Calu3 (cell line): ENCODE data around the gene KLHDC9. TPM values are rescaled to one million over a fixed set of nuclear protein-coding genes. Genes with fewer than 3 reads are reported as not detected.

Source experiments
- BruUV-seq: library from RNA; stranded (reverse); fragments of 400-500 nt; replicated peaks from 2 replicates; lab custom pipeline; 2021; lab: Mats Ljungman, UMichigan
- CTCF ChIA-PET: fragments of 300-600 bp; sonication (Branson Sonifier 250); formaldehyde crosslinking; loops from one replicate; lab custom pipeline; 2022; ENCODE audit warnings: antibody characterized with exemption; lab: Charles Lee
- DNase-seq: peaks from one replicate; pipeline ENCODE4 v3.0.0; 2022
- H3K27ac Mint-ChIP-seq: one replicate; pipeline ENCODE4 v1.8.0; 2022; ENCODE audit warnings: mixed read lengths; ENCODE audit not compliant: unreplicated experiment
- H3K27me3 Mint-ChIP-seq: one replicate; pipeline ENCODE4 v1.8.0; 2022; ENCODE audit warnings: mixed read lengths; ENCODE audit not compliant: unreplicated experiment
- H3K36me3 Mint-ChIP-seq: one replicate; pipeline ENCODE4 v1.8.0; 2022; ENCODE audit warnings: mild to moderate bottlenecking, moderate library complexity, mixed read lengths; ENCODE audit not compliant: insufficient read depth, unreplicated experiment
- H3K4me1 Mint-ChIP-seq: one replicate; pipeline ENCODE4 v1.8.0; 2022; ENCODE audit warnings: mild to moderate bottlenecking, low read depth, mixed read lengths; ENCODE audit not compliant: unreplicated experiment
- H3K4me3 Mint-ChIP-seq: one replicate; pipeline ENCODE4 v1.8.0; 2022; ENCODE audit warnings: mild to moderate bottlenecking, low read depth, moderate library complexity, mixed read lengths; ENCODE audit not compliant: unreplicated experiment
- H3K9me3 Mint-ChIP-seq: one replicate; pipeline ENCODE4 v1.8.0; 2022; ENCODE audit warnings: low read depth, mixed read lengths; ENCODE audit not compliant: unreplicated experiment
- intact Hi-C: fragments of 100-400 bp; cut with micrococcal nuclease; formaldehyde crosslinking; loops from one replicate; pipeline ENCODE4 v1.10.0; 2022; ENCODE audit not compliant: unreplicated experiment
- total RNA-seq: library from RNA; stranded (reverse); gene quantifications from 2 replicates; pipeline ENCODE4 v1.2.3, GENCODE V29; 2022
- TF ChIP-seq, protein P1 (sequence below): fragments of 200-600 bp; IDR thresholded peaks from one replicate; pipeline ENCODE4 v1.8.0; 2022; ENCODE audit warnings: antibody characterized with exemption; ENCODE audit not compliant: unreplicated experiment

The KLHDC9 gene
- total RNA-seq, 1 experiment from 2014 or later, result 5.3 TPM

DNA sequence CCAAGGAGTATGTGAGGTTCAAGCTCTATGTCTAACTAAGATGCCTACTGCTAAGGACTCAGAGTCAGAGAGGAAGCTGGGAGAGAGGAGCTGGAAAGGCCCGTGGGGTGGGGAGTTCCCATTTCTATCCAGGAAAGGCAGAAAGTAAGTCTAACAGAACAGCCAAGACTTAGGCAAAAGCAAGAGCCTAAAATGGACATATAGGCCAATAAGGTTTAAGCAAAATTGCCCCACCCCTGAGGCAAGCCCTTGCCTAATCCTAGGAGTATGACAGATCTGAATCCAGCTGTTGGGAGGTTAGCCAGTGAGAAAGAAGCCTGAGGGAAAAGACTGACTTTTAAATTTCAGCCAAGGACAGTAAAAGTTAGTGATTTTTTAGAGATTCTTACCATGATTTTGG, 1.6 kb upstream of the KLHDC9 start:
- intact Hi-C loops, result loop anchor here (2.0 to 5.0 kb wide), 3 partner anchors 14 to 104 kb away; no protein-coding TSS in a partner anchor
- H3K4me3 Mint-ChIP-seq, result no peak overlapping the region

DNA sequence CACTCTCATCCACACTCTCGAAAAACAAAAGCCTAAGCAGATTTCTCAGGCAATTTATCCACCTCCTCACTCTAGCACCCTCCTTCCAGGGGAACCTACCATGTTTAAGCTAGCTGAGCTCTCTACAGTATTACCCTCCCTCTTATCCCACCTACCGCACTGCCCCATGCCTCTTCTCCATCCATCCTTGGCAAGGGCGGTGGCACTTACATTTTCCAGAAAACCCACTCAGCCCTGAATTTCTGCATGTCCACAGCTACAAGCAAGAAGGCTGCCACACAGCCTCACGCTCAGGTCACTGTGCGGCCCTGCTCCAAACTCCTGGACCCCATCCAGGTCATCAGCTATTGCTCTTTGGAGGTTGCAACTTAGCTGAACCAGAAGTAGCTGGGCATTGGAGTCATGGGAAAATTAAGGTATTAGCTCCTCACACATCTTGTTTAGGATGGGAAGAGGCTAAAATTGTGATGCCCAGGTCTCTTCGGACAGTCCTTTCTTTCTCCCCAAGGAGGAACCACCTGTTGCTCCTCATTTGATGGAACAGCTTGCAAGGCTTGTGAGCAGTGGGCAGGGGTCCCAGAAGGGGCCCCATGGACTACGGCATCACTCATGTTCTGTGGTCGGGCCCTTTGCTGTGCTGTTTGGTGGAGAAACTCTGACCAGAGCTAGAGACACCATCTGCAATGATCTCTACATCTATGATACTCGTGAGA, 1.1 kb downstream of the KLHDC9 start:
- H3K27ac Mint-ChIP-seq, result peak overlapping the region; percentile 48
- intact Hi-C loops, result loop anchor here (5.0 kb wide), 1 partner anchor 37 kb away; no protein-coding TSS in a partner anchor
- peaks cover 32% of the 10 kb centered on the region for H3K36me3 Mint-ChIP-seq
- TF ChIP-seq, protein P1, sequence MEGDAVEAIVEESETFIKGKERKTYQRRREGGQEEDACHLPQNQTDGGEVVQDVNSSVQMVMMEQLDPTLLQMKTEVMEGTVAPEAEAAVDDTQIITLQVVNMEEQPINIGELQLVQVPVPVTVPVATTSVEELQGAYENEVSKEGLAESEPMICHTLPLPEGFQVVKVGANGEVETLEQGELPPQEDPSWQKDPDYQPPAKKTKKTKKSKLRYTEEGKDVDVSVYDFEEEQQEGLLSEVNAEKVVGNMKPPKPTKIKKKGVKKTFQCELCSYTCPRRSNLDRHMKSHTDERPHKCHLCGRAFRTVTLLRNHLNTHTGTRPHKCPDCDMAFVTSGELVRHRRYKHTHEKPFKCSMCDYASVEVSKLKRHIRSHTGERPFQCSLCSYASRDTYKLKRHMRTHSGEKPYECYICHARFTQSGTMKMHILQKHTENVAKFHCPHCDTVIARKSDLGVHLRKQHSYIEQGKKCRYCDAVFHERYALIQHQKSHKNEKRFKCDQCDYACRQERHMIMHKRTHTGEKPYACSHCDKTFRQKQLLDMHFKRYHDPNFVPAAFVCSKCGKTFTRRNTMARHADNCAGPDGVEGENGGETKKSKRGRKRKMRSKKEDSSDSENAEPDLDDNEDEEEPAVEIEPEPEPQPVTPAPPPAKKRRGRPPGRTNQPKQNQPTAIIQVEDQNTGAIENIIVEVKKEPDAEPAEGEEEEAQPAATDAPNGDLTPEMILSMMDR, result no peak
- H3K4me1 Mint-ChIP-seq, result peaks cover 34% of the 10 kb centered on the region
- BruUV-seq, result no TSS peak
- DNase-seq, result no peak
- CTCF ChIA-PET, result interaction anchor here (1.0 to 4.0 kb wide), 4 partner anchors 18 to 60 kb away, joined by 3 to 56 read pairs (median 4); partner anchors contain the start of genes DEDD, NIT1, PFDN2 and TSTD1
- no peaks in the 10 kb centered on the region for H3K9me3 Mint-ChIP-seq
- H3K4me3 Mint-ChIP-seq, result peak overlapping the region; percentile 83
- no peaks in the 10 kb centered on the region for H3K27me3 Mint-ChIP-seq

More for the DNA sequence above, 1.6 kb upstream of the KLHDC9 start:
- H3K9me3 Mint-ChIP-seq, result no peaks in the 10 kb centered on the region
- CTCF ChIA-PET, result interaction anchor here (1.8 to 4.0 kb wide), 4 partner anchors 24 to 83 kb away, joined by 9 to 56 read pairs (median 14); partner anchors contain the start of gene USF1
- H3K4me1 Mint-ChIP-seq, result peaks cover 53% of the 10 kb centered on the region
- DNase-seq, result no peak
- TF ChIP-seq, protein P1, result no peak
- no peaks in the 10 kb centered on the region for H3K27me3 Mint-ChIP-seq
- no TSS peak for BruUV-seq
- H3K27ac Mint-ChIP-seq, result peak overlapping the region; percentile 99
- H3K36me3 Mint-ChIP-seq, result peaks cover 28% of the 10 kb centered on the region

DNA sequence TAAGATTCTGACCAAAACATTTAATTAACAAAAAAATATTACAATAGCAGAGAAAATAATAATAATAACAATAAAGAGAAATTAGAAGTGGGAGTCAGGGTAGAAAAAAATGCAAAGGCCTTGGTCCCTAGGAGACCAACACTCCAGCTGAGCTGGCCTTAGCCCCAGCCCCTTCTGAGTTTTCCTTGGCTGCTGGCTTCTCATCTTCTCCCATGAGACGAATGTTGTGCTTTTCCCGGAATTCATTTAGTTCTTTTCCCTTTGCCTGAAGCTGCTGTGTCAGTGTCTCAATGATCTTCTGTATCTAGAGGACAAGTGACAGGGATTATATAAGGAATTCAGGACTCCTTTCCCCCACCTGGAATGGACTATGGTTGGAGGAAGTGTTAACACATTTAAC, 2.4 kb downstream of the KLHDC9 start:
- H3K9me3 Mint-ChIP-seq, result no peaks in the 10 kb centered on the region
- TF ChIP-seq, protein P1, result no peak
- peaks cover 44% of the 10 kb centered on the region for H3K36me3 Mint-ChIP-seq
- no TSS peak for BruUV-seq
- intact Hi-C loops, result no loop called here
- DNase-seq, result no peak
- peaks cover 34% of the 10 kb centered on the region for H3K4me1 Mint-ChIP-seq
- H3K4me3 Mint-ChIP-seq, result no peak overlapping the region
- H3K27ac Mint-ChIP-seq, result no peak overlapping the region
- CTCF ChIA-PET, result no interaction called here
- no peaks in the 10 kb centered on the region for H3K27me3 Mint-ChIP-seq

DNA sequence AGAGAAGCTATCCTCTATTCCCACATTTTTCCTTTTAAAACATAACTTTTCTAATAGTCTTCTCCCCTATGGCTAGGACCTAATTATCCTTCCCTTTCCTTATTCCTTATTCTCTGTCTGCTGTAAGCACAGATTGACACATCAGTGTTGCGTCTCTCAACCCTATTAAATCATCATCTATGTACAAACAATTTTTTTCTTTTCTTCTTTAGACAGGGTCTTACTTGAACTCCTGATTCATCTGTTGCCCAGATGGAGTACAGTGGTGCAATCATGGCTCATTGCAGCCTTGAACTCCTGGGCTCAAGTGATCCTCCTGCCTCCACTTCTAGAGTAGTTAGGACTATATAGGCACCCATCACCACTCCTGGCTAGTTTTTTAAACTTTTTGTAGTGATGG, 8.3 kb downstream of the KLHDC9 start:
- Mint-ChIP-seq H3K4me3 (no peak overlapping the region), H3K36me3 (peaks cover 28% of the 10 kb centered on the region), H3K27me3 (no peaks in the 10 kb centered on the region), H3K27ac (no peak overlapping the region), H3K4me1 (peaks cover 9% of the 10 kb centered on the region), H3K9me3 (no peaks in the 10 kb centered on the region)
- no peak for DNase-seq
- intact Hi-C loops, result no loop called here
- CTCF ChIA-PET, result no interaction called here
- TF ChIP-seq, protein P1, result no peak
- no TSS peak for BruUV-seq
